ENCODE results near the gene WASF3. TPM values are rescaled to one million over a fixed set of nuclear protein-coding genes. Genes with fewer than 3 reads are reported as not detected.

WASF3 gene
- total RNA-seq, 1 experiment from 2014 or later: not detected

DNA sequence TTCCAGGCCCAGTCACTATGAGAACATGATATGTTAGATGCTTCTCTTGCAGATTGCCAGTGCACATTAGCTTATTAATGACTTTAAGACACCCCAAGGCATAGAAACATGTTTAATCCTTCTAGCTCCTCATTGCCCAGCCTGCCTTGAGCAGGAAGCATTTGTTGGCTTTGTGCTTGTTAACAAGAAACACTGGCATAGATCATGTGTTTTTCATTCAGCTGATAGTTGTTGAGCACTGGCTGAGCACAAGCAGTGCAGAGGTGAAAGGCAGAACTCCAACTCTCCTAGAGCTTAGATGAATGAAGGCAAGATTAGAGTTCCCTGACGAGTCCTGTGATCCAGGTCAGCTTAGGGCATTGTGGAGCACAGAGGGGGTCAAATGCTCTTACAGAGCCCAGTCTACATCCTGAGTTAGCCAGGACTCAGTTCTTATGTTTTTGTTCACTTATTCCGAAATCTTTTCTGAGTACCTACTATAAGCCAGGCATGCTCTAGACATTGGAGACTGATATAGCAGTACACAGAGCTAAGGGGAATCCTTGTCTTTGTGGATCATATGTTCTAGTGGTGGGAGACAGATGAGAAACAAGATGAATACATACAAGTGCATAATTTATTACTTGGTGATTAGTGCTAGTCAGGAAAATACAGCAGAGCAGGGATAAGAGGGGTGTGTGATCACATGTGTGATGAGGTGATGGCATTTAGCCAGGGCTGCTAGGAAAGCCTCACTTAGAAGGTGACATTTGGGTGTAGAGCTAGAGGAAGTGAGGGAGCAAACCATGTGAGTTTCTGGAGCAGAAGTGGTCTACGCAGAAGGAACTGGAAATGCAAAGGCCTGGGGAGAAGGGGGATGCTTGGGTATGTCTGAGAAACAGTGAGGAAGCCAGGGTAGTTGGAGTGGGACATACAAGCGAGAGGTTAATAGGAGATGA lies 101.2 kb downstream of the WASF3 start:
- Histone ChIP-seq H3K9ac (ENCODE audit: low read length) (no peak overlapping the region), H3K4me2 (ENCODE audit: low read depth, low read length, poor library complexity, severe bottlenecking) (no peak overlapping the region), H3K4me1 (ENCODE audit: low read length) (no peaks in the 10 kb centered on the region), H3K27ac (ENCODE audit: low read length) (no peak overlapping the region), H3K79me2 (ENCODE audit: low read length) (no peaks in the 10 kb centered on the region), H3K4me3 (ENCODE audit: low read length) (no peak overlapping the region), H3K36me3 (ENCODE audit: insufficient read depth, low read length) (no peaks in the 10 kb centered on the region), H3K9me3 (ENCODE audit: low read length) (no peaks in the 10 kb centered on the region), H3K27me3 (ENCODE audit: low read length) (no peaks in the 10 kb centered on the region), H2AFZ (ENCODE audit: low read length) (no peak overlapping the region), H3K9me2 (replicated peaks; ENCODE audit: insufficient read depth, low read length) (no peaks in the 10 kb centered on the region), H4K20me1 (ENCODE audit: insufficient read depth, low read depth, low read length) (no peaks in the 10 kb centered on the region)
- no peak for DNase-seq

DNA sequence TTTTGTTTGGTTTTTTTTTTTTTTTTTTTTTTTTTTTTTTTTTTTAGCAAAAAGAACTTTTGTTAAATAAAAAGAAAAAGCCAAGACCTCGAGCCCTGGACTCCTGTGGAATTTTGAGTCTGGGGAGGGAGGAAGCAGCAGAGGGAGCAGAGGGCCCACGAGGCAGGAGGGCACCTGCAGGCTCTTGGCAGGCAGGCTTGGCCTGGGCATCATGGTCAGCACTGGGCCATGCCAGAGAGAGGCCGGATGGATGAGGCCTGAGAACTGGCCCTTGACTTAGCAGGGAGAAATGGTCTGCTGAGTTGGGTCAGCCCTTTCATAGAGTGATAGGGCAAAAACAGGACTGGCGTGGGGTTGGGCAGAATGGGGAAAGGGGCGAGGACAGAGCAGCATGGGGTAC lies 102.7 kb downstream of the WASF3 start:
- H3K9me2 ChIP-seq (replicated peaks; ENCODE audit: insufficient read depth, low read length): no peaks in the 10 kb centered on the region

DNA sequence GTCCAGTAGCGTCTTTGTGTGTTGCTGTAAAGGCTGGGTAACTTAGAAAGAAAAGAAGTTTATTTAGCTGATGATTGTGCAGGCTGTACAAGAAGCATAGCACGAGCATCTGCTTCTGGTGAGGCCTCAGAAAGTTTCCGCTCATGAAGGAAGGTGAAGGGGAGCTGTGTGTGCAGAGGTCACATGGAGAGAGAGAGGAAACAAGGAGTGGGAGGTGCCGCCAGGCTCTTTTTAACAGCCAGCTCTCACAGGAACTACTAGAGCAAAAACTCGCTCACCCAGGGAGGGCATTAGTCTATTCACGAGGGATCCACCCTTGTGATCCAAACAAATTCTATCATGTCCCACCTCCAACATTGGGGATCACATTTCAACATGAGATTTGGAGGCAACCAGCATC lies 103.3 kb downstream of the WASF3 start:
- no peaks in the 10 kb centered on the region for H3K9me2 ChIP-seq (replicated peaks; ENCODE audit: insufficient read depth, low read length)
- H3K9me3 ChIP-seq (ENCODE audit: low read length): no peaks in the 10 kb centered on the region
- H3K79me2 ChIP-seq (ENCODE audit: low read length): no peaks in the 10 kb centered on the region
- H3K4me3 ChIP-seq (ENCODE audit: low read length): no peak overlapping the region
- no peak overlapping the region for H3K4me2 ChIP-seq (ENCODE audit: low read depth, low read length, poor library complexity, severe bottlenecking)
- no peaks in the 10 kb centered on the region for H3K27me3 ChIP-seq (ENCODE audit: low read length)
- H4K20me1 ChIP-seq (ENCODE audit: insufficient read depth, low read depth, low read length): no peaks in the 10 kb centered on the region
- no peaks in the 10 kb centered on the region for H3K36me3 ChIP-seq (ENCODE audit: insufficient read depth, low read length)
- H3K27ac ChIP-seq (ENCODE audit: low read length): no peak overlapping the region
- H3K4me1 ChIP-seq (ENCODE audit: low read length): no peaks in the 10 kb centered on the region
- no peak overlapping the region for H3K9ac ChIP-seq (ENCODE audit: low read length)
- H2AFZ ChIP-seq (ENCODE audit: low read length): no peak overlapping the region
- no peak for DNase-seq

More for the DNA sequence above, 102.7 kb downstream of the WASF3 start:
- H3K4me2 ChIP-seq (ENCODE audit: low read depth, low read length, poor library complexity, severe bottlenecking): no peak overlapping the region
- no peak overlapping the region for H3K4me3 ChIP-seq (ENCODE audit: low read length)
- DNase-seq: no peak
- no peak overlapping the region for H3K9ac ChIP-seq (ENCODE audit: low read length)
- H3K27me3 ChIP-seq (ENCODE audit: low read length): no peaks in the 10 kb centered on the region
- no peaks in the 10 kb centered on the region for H3K9me3 ChIP-seq (ENCODE audit: low read length)
- H3K27ac ChIP-seq (ENCODE audit: low read length): no peak overlapping the region
- H3K79me2 ChIP-seq (ENCODE audit: low read length): no peaks in the 10 kb centered on the region
- H4K20me1 ChIP-seq (ENCODE audit: insufficient read depth, low read depth, low read length): no peaks in the 10 kb centered on the region
- H3K36me3 ChIP-seq (ENCODE audit: insufficient read depth, low read length): no peaks in the 10 kb centered on the region
- no peaks in the 10 kb centered on the region for H3K4me1 ChIP-seq (ENCODE audit: low read length)
- no peak overlapping the region for H2AFZ ChIP-seq (ENCODE audit: low read length)

DNA sequence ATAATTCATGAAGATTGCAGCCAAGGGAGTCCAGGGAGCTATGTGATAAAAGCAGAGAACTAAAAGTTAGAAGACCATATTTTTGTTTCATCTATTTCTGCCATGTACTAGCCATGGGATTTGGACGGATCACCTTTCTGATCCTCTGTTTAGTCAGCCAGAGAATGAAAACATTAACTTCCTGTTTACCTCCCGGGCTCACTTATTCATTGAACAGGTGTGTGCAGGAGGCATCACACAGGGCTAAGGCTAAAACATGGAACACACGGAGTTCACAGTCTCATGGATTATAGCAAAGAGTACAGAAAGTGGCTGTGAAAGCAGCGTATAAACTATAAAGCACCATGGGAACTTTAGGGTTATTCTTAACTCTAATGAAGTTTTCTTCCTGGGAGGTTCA lies 106.3 kb downstream of the WASF3 start:
- no peaks in the 10 kb centered on the region for H3K27me3 ChIP-seq (ENCODE audit: low read length)
- no peak for DNase-seq
- H4K20me1 ChIP-seq (ENCODE audit: insufficient read depth, low read depth, low read length): no peaks in the 10 kb centered on the region
- no peaks in the 10 kb centered on the region for H3K79me2 ChIP-seq (ENCODE audit: low read length)
- H3K9ac ChIP-seq (ENCODE audit: low read length): no peak overlapping the region
- H3K4me2 ChIP-seq (ENCODE audit: low read depth, low read length, poor library complexity, severe bottlenecking): no peak overlapping the region
- H3K27ac ChIP-seq (ENCODE audit: low read length): no peak overlapping the region
- no peaks in the 10 kb centered on the region for H3K9me2 ChIP-seq (replicated peaks; ENCODE audit: insufficient read depth, low read length)
- no peaks in the 10 kb centered on the region for H3K9me3 ChIP-seq (ENCODE audit: low read length)
- no peaks in the 10 kb centered on the region for H3K36me3 ChIP-seq (ENCODE audit: insufficient read depth, low read length)
- H3K4me3 ChIP-seq (ENCODE audit: low read length): no peak overlapping the region
- H3K4me1 ChIP-seq (ENCODE audit: low read length): no peaks in the 10 kb centered on the region
- no peak overlapping the region for H2AFZ ChIP-seq (ENCODE audit: low read length)

DNA sequence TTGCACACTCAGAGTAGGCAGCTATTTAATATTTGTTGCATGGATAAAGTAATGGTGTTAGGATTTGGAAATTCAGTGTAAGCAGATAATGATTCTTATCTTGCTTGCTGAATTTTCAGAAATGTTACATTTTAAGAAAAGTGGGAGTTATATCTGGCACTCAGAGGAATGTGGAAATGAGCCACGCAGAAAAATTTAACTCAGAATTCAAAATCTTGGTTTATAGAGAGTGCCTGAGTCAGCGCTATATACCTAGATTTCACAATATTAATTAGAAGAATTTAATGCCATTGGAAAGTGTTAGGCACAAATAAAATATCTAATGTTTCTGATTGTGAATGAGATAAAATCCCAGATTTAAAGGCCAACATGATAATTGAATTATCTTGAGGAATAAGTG lies 106.8 kb downstream of the WASF3 start:
- H3K36me3 ChIP-seq (ENCODE audit: insufficient read depth, low read length): no peaks in the 10 kb centered on the region
- H4K20me1 ChIP-seq (ENCODE audit: insufficient read depth, low read depth, low read length): no peaks in the 10 kb centered on the region
- no peaks in the 10 kb centered on the region for H3K4me1 ChIP-seq (ENCODE audit: low read length)

DNA sequence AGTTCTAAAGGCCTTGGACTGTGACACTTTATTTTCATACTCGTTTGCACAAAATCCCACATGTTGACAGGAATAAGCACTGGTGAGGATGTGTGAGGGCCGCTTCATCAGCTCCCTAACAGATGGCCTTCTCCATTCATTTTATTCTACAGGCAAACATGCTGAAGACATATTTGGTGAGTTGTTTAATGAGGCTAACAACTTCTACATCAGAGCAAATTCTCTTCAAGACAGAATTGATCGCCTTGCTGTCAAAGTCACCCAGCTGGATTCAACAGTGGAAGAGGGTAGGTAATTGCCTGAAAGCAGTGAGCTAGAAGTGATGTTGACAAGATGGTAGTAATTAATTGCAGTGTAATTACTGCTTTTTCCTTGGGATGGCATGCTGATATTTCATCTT lies 107.4 kb downstream of the WASF3 start:
- Histone ChIP-seq H3K9ac (ENCODE audit: low read length) (no peak overlapping the region), H3K4me3 (ENCODE audit: low read length) (no peak overlapping the region), H3K9me3 (ENCODE audit: low read length) (no peaks in the 10 kb centered on the region), H3K27ac (ENCODE audit: low read length) (no peak overlapping the region), H3K4me2 (ENCODE audit: low read depth, low read length, poor library complexity, severe bottlenecking) (no peak overlapping the region), H3K9me2 (replicated peaks; ENCODE audit: insufficient read depth, low read length) (no peaks in the 10 kb centered on the region), H3K36me3 (ENCODE audit: insufficient read depth, low read length) (no peaks in the 10 kb centered on the region), H2AFZ (ENCODE audit: low read length) (no peak overlapping the region), H3K79me2 (ENCODE audit: low read length) (no peaks in the 10 kb centered on the region), H4K20me1 (ENCODE audit: insufficient read depth, low read depth, low read length) (no peaks in the 10 kb centered on the region), H3K4me1 (ENCODE audit: low read length) (no peaks in the 10 kb centered on the region), H3K27me3 (ENCODE audit: low read length) (no peaks in the 10 kb centered on the region)
- DNase-seq: no peak

More for the DNA sequence above, 106.8 kb downstream of the WASF3 start:
- Histone ChIP-seq H3K4me3 (ENCODE audit: low read length) (no peak overlapping the region), H3K9ac (ENCODE audit: low read length) (no peak overlapping the region), H3K27me3 (ENCODE audit: low read length) (no peaks in the 10 kb centered on the region), H3K4me2 (ENCODE audit: low read depth, low read length, poor library complexity, severe bottlenecking) (no peak overlapping the region), H3K27ac (ENCODE audit: low read length) (no peak overlapping the region), H2AFZ (ENCODE audit: low read length) (no peak overlapping the region), H3K9me2 (replicated peaks; ENCODE audit: insufficient read depth, low read length) (no peaks in the 10 kb centered on the region), H3K9me3 (ENCODE audit: low read length) (no peaks in the 10 kb centered on the region), H3K79me2 (ENCODE audit: low read length) (no peaks in the 10 kb centered on the region)
- DNase-seq: no peak

DNA sequence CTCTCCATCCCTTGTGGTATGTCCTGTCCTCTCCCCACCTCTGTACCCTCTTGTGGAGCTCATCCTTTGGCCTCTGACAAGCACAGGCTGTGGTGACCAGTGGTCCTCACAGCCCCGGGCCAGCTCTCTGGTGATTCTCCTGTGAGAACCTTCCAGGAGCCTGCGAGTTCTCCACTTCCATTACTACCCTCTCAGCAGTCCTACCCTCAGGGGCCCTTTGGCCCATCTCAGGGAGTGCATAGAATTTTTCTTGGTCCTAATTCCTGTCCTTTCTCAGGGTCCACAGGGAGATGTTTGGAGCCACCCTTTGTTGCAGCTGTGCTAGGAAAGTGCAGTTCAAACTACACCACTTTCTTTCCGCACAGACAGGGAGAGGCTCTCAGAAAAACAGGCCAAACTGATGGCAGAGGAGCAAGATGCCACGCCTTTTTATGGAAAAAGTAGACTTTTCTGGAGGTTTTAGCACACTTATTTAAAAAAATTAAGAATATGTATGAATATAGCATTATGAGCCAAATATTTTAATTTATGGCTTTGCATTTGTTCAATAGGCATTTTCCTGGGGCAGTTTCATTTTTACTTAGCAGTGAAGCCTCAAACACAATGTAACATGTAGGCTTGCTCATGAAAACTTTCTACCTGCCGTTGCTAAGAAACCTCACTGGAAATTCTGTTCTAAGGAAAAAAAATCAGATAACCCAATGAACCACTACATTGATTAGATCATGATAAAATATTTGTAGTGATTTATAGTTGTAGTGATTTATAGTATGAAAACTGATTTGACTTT lies 111.1 kb downstream of the WASF3 start:
- Histone ChIP-seq H3K9me2 (replicated peaks; ENCODE audit: insufficient read depth, low read length) (no peaks in the 10 kb centered on the region), H3K4me2 (ENCODE audit: low read depth, low read length, poor library complexity, severe bottlenecking) (no peak overlapping the region), H3K4me3 (ENCODE audit: low read length) (no peak overlapping the region), H3K79me2 (ENCODE audit: low read length) (no peaks in the 10 kb centered on the region), H4K20me1 (ENCODE audit: insufficient read depth, low read depth, low read length) (no peaks in the 10 kb centered on the region), H3K27me3 (ENCODE audit: low read length) (no peaks in the 10 kb centered on the region), H3K9me3 (ENCODE audit: low read length) (no peaks in the 10 kb centered on the region), H3K36me3 (ENCODE audit: insufficient read depth, low read length) (no peaks in the 10 kb centered on the region), H3K4me1 (ENCODE audit: low read length) (no peaks in the 10 kb centered on the region), H3K9ac (ENCODE audit: low read length) (no peak overlapping the region), H2AFZ (ENCODE audit: low read length) (no peak overlapping the region), H3K27ac (ENCODE audit: low read length) (no peak overlapping the region)
- DNase-seq: no peak

DNA sequence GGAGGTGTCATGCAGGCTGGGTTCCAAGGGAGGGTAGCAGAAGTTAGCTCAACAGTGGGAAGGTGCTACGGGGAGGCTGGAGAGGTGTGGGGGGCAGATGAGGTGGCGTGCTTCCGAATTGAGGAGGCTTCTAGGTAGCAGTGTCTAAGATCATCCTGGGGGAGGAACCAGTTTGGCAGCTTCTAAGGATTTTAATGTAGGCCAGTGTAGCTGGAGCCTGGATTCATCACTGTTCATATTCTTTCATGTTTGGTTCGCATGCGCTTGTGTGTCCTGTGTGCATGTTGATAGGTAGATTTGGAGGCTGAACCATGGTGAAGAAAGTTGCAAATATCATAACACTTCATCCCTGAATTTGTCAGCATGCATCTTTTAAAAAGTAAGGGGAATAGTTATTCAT lies 116.4 kb downstream of the WASF3 start:
- Histone ChIP-seq H3K36me3 (ENCODE audit: insufficient read depth, low read length) (no peaks in the 10 kb centered on the region), H3K27ac (ENCODE audit: low read length) (no peak overlapping the region), H2AFZ (ENCODE audit: low read length) (no peak overlapping the region), H3K9me3 (ENCODE audit: low read length) (no peaks in the 10 kb centered on the region), H3K4me1 (ENCODE audit: low read length) (no peaks in the 10 kb centered on the region), H3K4me2 (ENCODE audit: low read depth, low read length, poor library complexity, severe bottlenecking) (no peak overlapping the region), H3K27me3 (ENCODE audit: low read length) (no peaks in the 10 kb centered on the region), H3K79me2 (ENCODE audit: low read length) (no peaks in the 10 kb centered on the region), H3K4me3 (ENCODE audit: low read length) (no peak overlapping the region), H3K9me2 (replicated peaks; ENCODE audit: insufficient read depth, low read length) (no peaks in the 10 kb centered on the region), H4K20me1 (ENCODE audit: insufficient read depth, low read depth, low read length) (no peaks in the 10 kb centered on the region), H3K9ac (ENCODE audit: low read length) (no peak overlapping the region)
- DNase-seq: no peak

Data from Karpas-422 (cell line).